D721Med (cell line): Measurements from ENCODE around the gene SEC14L5.
"Not testable (repeated sequence)": the region's sequence is repeated elsewhere in the genome, so short reads cannot be mapped to it uniquely, and the experiment has no call there.

Experiments
- DNase-seq: peaks from one replicate; pipeline ENCODE4 v3.0.0; 2011; ENCODE audit warnings: low spot score; ENCODE audit not compliant: insufficient read length
- FAIRE-seq: peaks from 2 replicates; lab custom pipeline; 2011; peaks lifted over from hg19 to GRCh38; lab: Jason Lieb, UNC
- CTCF ChIP-seq: IDR thresholded peaks from 2 replicates; pipeline ENCODE4 v1.5.1; 2012; ENCODE audit warnings: mild to moderate bottlenecking, control low read depth; ENCODE audit not compliant: insufficient read depth; ENCODE audit errors: missing control alignments

Gene SEC14L5

GRCh38 chr16:4954714-4955113 is 3.4 kb upstream of the SEC14L5 start:
- FAIRE-seq (no peak), DNase-seq (no peak)
- TF ChIP-seq CTCF = no peak

- TF ChIP-seq CTCF = no peak
- no peak for DNase-seq
- FAIRE-seq = no peak
Measured at GRCh38 chr16:4957420-4957719, 760 bp upstream of the SEC14L5 start.

DNA sequence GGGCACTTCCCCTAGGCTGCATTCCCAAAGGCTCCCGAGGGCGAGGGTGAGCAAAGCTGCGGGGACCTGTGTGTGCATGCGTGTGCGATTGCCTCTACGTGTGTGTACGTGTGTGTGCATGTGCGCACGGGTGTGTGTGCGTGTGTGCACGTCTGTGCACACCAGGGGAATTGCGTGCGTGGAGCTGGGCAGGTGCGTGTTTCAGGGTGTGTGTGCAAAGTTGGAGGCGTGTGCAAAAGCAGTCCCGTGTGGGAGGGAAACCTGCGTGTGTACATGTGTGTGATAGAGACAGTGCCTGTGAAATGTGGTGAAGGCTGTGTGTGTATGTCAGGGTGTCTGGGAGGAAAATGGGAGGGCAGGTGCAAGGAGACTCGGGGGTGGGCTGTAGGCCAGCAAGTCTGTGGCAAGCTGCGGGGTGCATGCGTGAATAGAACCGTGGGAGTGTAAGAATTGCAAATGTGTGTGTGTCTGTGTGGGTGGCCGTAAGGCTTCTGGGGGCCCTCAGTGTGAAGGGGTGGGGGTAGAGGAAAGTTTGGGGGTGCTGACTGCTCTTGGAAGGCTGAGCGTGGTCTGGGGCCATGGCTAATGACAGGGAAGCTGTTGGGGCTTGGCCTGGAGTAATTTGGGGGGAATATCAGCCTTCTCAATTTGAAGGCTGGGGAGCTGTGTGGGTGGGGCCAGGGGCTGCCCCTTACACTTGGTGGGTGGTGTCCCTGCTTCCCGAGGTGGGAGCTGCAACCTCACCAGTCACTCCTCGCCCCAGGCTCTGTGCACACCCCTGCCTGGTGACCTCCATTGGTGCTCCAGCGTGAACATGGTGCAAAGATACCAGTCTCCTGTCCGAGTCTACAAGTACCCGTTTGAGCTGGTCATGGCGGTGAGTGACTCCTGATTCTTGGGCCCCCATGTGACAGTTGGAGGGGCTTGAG is 644 bp downstream of the SEC14L5 start:
- no peak for TF ChIP-seq CTCF
- FAIRE-seq (no peak), DNase-seq (no peak)

- TF ChIP-seq CTCF = no peak
- FAIRE-seq (no peak), DNase-seq (no peak)
Measured at GRCh38 chr16:4960579-4960978, 2.4 kb downstream of the SEC14L5 start.

DNA sequence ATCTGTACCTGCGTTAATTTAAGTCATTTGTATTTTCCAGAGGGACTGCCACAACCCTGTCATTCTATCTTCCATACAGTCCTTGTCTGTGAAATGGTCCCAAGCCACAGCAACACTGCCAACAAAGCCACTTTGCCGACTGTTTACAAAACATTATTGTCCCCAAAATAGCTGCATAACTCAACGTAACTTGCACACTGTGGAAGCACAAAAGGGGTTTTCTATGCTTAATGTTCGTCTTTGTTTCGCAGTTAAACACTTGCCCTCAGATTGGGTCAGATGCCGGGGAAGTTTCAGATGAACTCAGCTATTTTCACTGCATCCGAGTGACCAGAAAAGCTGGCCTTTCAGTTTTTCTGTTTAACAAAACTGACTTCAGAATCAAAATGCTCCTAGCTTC is 4.6 kb downstream of the SEC14L5 start:
- DNase-seq (no peak), FAIRE-seq (no peak)
- TF ChIP-seq CTCF = no peak

- not testable (repeated sequence) for FAIRE-seq, DNase-seq
Measured at GRCh38 chr16:4963527-4963926, 5.4 kb downstream of the SEC14L5 start.

GRCh38 chr16:4966736-4967453 is 8.8 kb downstream of the SEC14L5 start:
- TF ChIP-seq CTCF = no peak
- no peak for FAIRE-seq
- no peak for DNase-seq

- not testable (repeated sequence) for FAIRE-seq, DNase-seq
Measured at GRCh38 chr16:4968278-4968677, 10.1 kb downstream of the SEC14L5 start.
